Keratinocyte (primary cell): ENCODE data around the gene OR2A5. TPM values are rescaled to one million over a fixed set of nuclear protein-coding genes. Genes with fewer than 3 reads are reported as not detected.

Experiments
- DNase-seq: peaks from one replicate; pipeline ENCODE4 v3.0.0-alpha.2; 2011; ENCODE audit warnings: low read depth, missing footprints, low spot score
- FAIRE-seq: peaks from 2 replicates; lab custom pipeline; 2011; peaks lifted over from hg19 to GRCh38; lab: Jason Lieb, UNC
- H2AFZ ChIP-seq: 2 replicates; pipeline ENCODE4 v1.6.0; 2012; ENCODE audit warnings: low read length, control low read depth, inconsistent platforms; ENCODE audit not compliant: control insufficient read depth
- H3K27ac ChIP-seq: 2 replicates; pipeline ENCODE4 v1.5.1; 2011; ENCODE audit warnings: low read length; ENCODE audit not compliant: control insufficient read depth, insufficient read depth
- H3K27me3 ChIP-seq: 3 replicates; pipeline ENCODE4 v1.6.0; 2011; ENCODE audit warnings: low read length; ENCODE audit not compliant: control insufficient read depth, insufficient read depth; ENCODE audit errors: extremely low read depth
- H3K36me3 ChIP-seq, 2 experiments: 2 replicates in 1 of 2; 3 replicates in 1 of 2; pipeline ENCODE4 v1.5.1; 2011; ENCODE audit warnings: low read length in 2 of 2, mild to moderate bottlenecking in 1 of 2; ENCODE audit not compliant: control insufficient read depth in 2 of 2, insufficient read depth in 2 of 2; ENCODE audit errors: extremely low read depth in 1 of 2
- H3K4me1 ChIP-seq: 3 replicates; pipeline ENCODE4 v1.5.1; 2011; ENCODE audit warnings: low read length; ENCODE audit not compliant: control insufficient read depth, insufficient read depth; ENCODE audit errors: extremely low read depth
- H3K4me2 ChIP-seq: 3 replicates; pipeline ENCODE4 v1.6.0; 2011; ENCODE audit warnings: low read depth, low read length; ENCODE audit not compliant: control insufficient read depth, insufficient read depth; ENCODE audit errors: extremely low read depth
- H3K4me3 ChIP-seq, 3 experiments: fragments of 200-600 bp in 1 of 3; sonication (generic) in 1 of 3; 2 replicates in 2 of 3; 3 replicates in 1 of 3; pipeline ENCODE4 v1.5.1; 2011 to 2016; ENCODE audit warnings: low read length in 3 of 3, mild to moderate bottlenecking in 3 of 3, control low read depth in 2 of 3, inconsistent platforms in 1 of 3, low read depth in 1 of 3, mixed read lengths in 1 of 3, mixed run types in 1 of 3, moderate library complexity in 1 of 3; ENCODE audit not compliant: control insufficient read depth in 2 of 3, insufficient read depth in 2 of 3; ENCODE audit errors: extremely low read depth in 1 of 3
- H3K79me2 ChIP-seq: 2 replicates; pipeline ENCODE4 v1.6.0; 2012; ENCODE audit warnings: low read length; ENCODE audit not compliant: control insufficient read depth, insufficient read depth
- H3K9ac ChIP-seq: 3 replicates; pipeline ENCODE4 v1.6.0; 2011; ENCODE audit warnings: low read length; ENCODE audit not compliant: control insufficient read depth, insufficient read depth; ENCODE audit errors: extremely low read depth
- H3K9me1 ChIP-seq: 3 replicates; pipeline ENCODE4 v1.6.0; 2011; ENCODE audit warnings: low read length; ENCODE audit not compliant: control insufficient read depth, insufficient read depth; ENCODE audit errors: extremely low read depth
- H3K9me3 ChIP-seq: 2 replicates; pipeline ENCODE4 v1.5.1; 2012; ENCODE audit warnings: low read depth, low read length; ENCODE audit not compliant: control insufficient read depth
- H4K20me1 ChIP-seq: 3 replicates; pipeline ENCODE4 v1.6.0; 2011; ENCODE audit warnings: low read length; ENCODE audit not compliant: control insufficient read depth, insufficient read depth; ENCODE audit errors: extremely low read depth
- EZH2 ChIP-seq: IDR thresholded peaks from one replicate; pipeline ENCODE4 v1.6.1; 2012; ENCODE audit warnings: inconsistent platforms, mild to moderate bottlenecking, low read length, moderate library complexity
- dilution Hi-C: fragments of 300-500 bp; cut with MboI; formaldehyde crosslinking; loops from one replicate; pipeline ENCODE4 v1.7.0; 2020; ENCODE audit warnings: low sequenced_read_pairs; ENCODE audit not compliant: extremely low pct_ligation_motif_present
- polyA plus RNA-seq, 5 experiments: library from polyadenylated mRNA; depleted of rRNA in 3 of 5; stranded (reverse) in 3 of 5; stranded (forward) in 1 of 5; unstranded in 1 of 5; fragments of >200 nt; gene quantifications; 1 replicate in 1 of 5; 2 replicates in 3 of 5; 3 replicates in 1 of 5; pipeline versions ENCODE4 v1.2.1 to v1.2.3, GENCODE V29; 2011 to 2012; ENCODE audit warnings: missing spikeins in 2 of 5, low read depth in 1 of 5, low replicate concordance in 1 of 5
- TF ChIP-seq, protein P1 (sequence below), 3 experiments: IDR thresholded peaks in 1 of 3; conservative IDR thresholded peaks in 1 of 3; optimal IDR thresholded peaks in 1 of 3; 2 replicates in 2 of 3; 3 replicates in 1 of 3; pipeline versions ENCODE3 to v1.5.1; 2011; ENCODE audit warnings: low read length in 3 of 3, mild to moderate bottlenecking in 3 of 3, moderate library complexity in 2 of 3, control low read depth in 1 of 3, inconsistent platforms in 1 of 3; ENCODE audit not compliant: insufficient read depth in 2 of 3; ENCODE audit errors: extremely low read depth in 1 of 3

OR2A5 gene
- polyA plus RNA-seq, 1 donor (not counting 4 experiments of a cell fraction or from before 2014, with no cell fraction given), result not detected

DNA sequence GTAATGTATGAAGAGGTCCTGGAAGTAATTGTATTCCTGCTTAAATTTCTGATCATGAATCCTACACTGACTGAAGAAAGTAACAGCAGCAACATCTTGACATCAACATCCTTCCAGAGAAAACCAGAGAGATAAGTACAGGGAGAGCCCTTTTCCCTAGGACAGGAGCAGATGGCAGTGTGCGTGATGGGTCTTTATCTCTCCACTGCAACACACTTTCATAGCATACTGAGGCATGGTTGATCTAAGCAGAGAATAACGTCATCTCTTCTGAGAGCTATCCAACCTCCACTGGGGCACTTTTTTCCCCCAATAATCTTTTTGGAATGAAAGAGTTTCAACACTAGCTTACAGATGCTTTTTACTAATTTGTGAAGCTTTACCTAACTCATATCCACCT is 21.2 kb downstream of the OR2A5 start:
- Histone ChIP-seq H3K9ac (no peak overlapping the region), H3K27ac (no peak overlapping the region), H3K4me3 (no peak overlapping the region), H3K4me1 (no peaks in the 10 kb centered on the region), H3K36me3 (no peaks in the 10 kb centered on the region), H3K27me3 (no peaks in the 10 kb centered on the region), H3K9me1 (no peaks in the 10 kb centered on the region), H3K9me3 (no peaks in the 10 kb centered on the region), H2AFZ (no peak overlapping the region), H4K20me1 (no peaks in the 10 kb centered on the region), H3K4me2 (no peak overlapping the region), H3K79me2 (no peaks in the 10 kb centered on the region)
- dilution Hi-C loops, result no loop called here
- DNase-seq, result no peak
- TF ChIP-seq EZH2, result no peak
- TF ChIP-seq, protein P1, sequence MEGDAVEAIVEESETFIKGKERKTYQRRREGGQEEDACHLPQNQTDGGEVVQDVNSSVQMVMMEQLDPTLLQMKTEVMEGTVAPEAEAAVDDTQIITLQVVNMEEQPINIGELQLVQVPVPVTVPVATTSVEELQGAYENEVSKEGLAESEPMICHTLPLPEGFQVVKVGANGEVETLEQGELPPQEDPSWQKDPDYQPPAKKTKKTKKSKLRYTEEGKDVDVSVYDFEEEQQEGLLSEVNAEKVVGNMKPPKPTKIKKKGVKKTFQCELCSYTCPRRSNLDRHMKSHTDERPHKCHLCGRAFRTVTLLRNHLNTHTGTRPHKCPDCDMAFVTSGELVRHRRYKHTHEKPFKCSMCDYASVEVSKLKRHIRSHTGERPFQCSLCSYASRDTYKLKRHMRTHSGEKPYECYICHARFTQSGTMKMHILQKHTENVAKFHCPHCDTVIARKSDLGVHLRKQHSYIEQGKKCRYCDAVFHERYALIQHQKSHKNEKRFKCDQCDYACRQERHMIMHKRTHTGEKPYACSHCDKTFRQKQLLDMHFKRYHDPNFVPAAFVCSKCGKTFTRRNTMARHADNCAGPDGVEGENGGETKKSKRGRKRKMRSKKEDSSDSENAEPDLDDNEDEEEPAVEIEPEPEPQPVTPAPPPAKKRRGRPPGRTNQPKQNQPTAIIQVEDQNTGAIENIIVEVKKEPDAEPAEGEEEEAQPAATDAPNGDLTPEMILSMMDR (optimal IDR thresholded peaks at IDR 0.05 in 1 of 3, IDR thresholded peaks at IDR 0.05 in 1 of 3, conservative IDR thresholded peaks at IDR 0.05 in 1 of 3; ENCODE audit: extremely low read depth in 1 of 3, insufficient read depth in 2 of 3, low read length in 3 of 3), result no peak
- no peak for FAIRE-seq

- no peaks in the 10 kb centered on the region for H3K27me3 ChIP-seq
- FAIRE-seq (no peak), DNase-seq (no peak)
- H3K4me1 ChIP-seq, result no peaks in the 10 kb centered on the region
- no peak for TF ChIP-seq EZH2
- TF ChIP-seq, protein P1 (optimal IDR thresholded peaks at IDR 0.05 in 1 of 3, IDR thresholded peaks at IDR 0.05 in 1 of 3, conservative IDR thresholded peaks at IDR 0.05 in 1 of 3; ENCODE audit: extremely low read depth in 1 of 3, insufficient read depth in 2 of 3, low read length in 3 of 3), result no peak
- no peaks in the 10 kb centered on the region for H3K9me3 ChIP-seq
- no peak overlapping the region for H3K27ac ChIP-seq
- no peaks in the 10 kb centered on the region for H3K9me1 ChIP-seq
- H3K4me2 ChIP-seq, result no peak overlapping the region
- H2AFZ ChIP-seq, result no peak overlapping the region
- no peaks in the 10 kb centered on the region for H3K36me3 ChIP-seq
- no peak overlapping the region for H3K4me3 ChIP-seq
- dilution Hi-C loops, result no loop called here
- H3K9ac ChIP-seq, result no peak overlapping the region
- H4K20me1 ChIP-seq, result no peaks in the 10 kb centered on the region
- no peaks in the 10 kb centered on the region for H3K79me2 ChIP-seq
Measured at GRCh38 chr7:144074374-144074773, 25.6 kb downstream of the OR2A5 start.
